MG63 (cell line): ENCODE data around the gene ABCA9. TPM values are rescaled to one million over a fixed set of nuclear protein-coding genes. Genes with fewer than 3 reads are reported as not detected.

Experiments
- DNase-seq: peaks from one replicate; pipeline ENCODE4 v3.0.0-alpha.2; 2020
- H3K27me3 ChIP-seq: fragments of 250-450 bp; sonication (Bioruptor Pico); 2 replicates; pipeline ENCODE4 v1.5.1; 2020; ENCODE audit warnings: mild to moderate bottlenecking, moderate library complexity
- H3K36me3 ChIP-seq: fragments of 250-450 bp; sonication (Bioruptor Pico); 2 replicates; pipeline ENCODE4 v1.5.1; 2020; ENCODE audit warnings: mild to moderate bottlenecking, moderate library complexity
- H3K4me3 ChIP-seq: fragments of 250-450 bp; sonication (Bioruptor Pico); 2 replicates; pipeline ENCODE4 v1.5.1; 2020; ENCODE audit warnings: mild to moderate bottlenecking, moderate library complexity
- H3K9me3 ChIP-seq: fragments of 250-450 bp; sonication (Bioruptor Pico); 2 replicates; pipeline ENCODE4 v1.5.1; 2020; ENCODE audit warnings: mild to moderate bottlenecking, moderate library complexity
- total RNA-seq: library from RNA; depleted of rRNA; stranded (reverse); fragments of >200 nt; shearing (Covaris generic); gene quantifications from 2 replicates; pipeline ENCODE4 v1.2.3, GENCODE V29; 2014; ENCODE audit warnings: low replicate concordance

The ABCA9 gene
- total RNA-seq, 1 experiment from 2014 or later, result not detected

DNA sequence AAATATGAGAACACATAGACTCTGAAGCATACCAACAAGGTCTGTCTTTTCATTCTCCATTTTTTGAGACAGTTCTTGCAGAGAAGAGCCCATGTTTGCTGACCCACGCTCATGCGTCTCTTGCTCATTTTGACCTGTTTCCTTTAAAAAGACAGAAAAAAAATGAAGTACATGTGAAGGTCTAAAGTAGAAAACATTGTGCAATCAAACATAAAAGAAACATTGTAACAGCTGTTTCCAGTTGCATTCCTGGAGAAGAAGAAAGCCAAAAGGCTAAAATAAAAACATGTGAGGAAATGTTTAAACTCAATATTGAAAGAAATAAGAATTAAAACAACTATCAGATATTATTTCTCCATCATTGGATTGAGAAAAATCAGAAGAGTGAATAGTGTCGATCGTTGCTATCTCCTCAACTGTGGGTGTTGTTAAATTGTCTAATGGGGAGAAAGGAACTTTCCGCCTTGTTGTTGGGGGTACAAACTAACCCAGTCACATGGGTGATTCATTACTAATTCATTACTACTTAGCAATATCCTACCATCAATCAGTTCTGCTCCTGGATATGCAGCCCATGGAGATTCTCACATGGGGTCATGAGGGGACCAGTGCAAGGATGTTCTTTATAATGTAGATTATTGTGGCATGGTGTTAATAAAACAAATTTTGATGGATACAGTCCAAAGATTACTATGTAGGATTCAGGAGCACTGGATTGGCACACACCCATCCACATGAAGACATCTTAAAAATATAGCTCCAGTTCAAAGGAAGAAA lies 9.5 kb downstream of the ABCA9 start:
- Histone ChIP-seq H3K4me3 (no peak overlapping the region), H3K36me3 (no peaks in the 10 kb centered on the region), H3K9me3 (no peaks in the 10 kb centered on the region; the same call in 1 of the 2 replicates), H3K27me3 (no peaks in the 10 kb centered on the region; the same call in 1 of the 2 replicates)
- DNase-seq, result no peak

DNA sequence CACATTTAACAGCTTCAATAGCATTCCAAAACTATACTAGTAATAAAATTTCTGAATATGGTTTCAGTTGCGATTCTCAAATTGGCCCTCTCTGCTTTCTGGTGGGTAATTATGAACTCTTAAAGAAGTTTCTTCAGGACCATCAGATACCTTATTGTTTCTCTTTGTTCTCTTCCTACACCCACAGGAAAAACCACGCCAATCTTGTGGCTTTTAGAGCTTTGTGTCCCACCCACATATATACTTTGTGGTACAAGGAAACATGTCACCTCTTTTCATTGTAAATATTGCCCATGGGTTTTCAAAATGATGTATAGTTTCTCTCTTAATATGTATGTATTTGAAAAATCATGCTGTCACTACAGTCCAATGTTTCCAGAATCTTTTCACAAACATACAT lies 12.1 kb downstream of the ABCA9 start:
- no peak for DNase-seq

DNA sequence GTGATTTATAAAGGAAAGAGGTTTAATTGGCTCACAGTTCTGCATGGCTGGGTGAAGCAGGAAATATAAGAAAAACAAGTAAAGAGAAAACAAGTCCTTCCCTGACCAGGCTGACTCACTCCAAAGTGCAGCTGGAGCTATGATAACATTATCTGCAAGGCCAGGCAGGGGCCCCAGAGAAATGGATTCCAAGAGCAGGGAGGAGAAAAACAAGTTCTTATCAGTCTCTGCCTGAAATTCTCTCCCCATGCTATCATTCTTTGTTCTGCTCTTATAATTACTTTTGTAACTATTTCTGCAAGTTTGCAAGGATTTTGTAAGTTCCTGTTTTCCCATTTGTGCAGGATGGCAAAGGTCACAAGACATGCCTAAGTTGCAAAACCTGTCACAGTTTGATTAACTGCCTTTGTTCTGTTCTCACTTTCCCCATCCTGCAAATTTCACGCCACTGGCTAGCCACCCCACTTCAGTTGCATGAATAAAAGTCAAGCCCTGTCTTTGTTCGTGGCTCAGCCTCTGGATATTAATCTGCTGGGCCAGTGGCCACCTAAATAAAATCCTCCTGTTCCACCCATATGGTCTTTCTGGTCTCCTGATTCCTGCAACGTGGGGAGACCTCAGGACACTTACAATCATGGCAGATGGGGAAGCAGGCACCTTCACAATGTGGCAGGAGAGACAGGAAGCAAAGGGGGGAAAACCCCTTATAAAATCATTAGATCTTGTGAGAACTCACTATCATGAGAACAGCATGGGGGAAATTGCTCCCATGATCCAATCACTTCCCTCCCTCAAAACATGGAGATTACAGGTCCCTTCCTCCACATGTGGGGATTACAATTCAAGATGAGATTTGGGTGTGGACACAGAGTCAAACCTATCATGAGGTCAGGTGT lies 13.1 kb downstream of the ABCA9 start:
- H3K27me3 ChIP-seq, result no peaks in the 10 kb centered on the region; the same call in 1 of the 2 replicates
- peak; percentile 33 for DNase-seq
- H3K4me3 ChIP-seq, result no peak overlapping the region
- no peaks in the 10 kb centered on the region for H3K9me3 ChIP-seq
- no peaks in the 10 kb centered on the region for H3K36me3 ChIP-seq

More for the DNA sequence above, 12.1 kb downstream of the ABCA9 start:
- Histone ChIP-seq H3K9me3 (no peaks in the 10 kb centered on the region), H3K27me3 (no peaks in the 10 kb centered on the region; the same call in 1 of the 2 replicates), H3K4me3 (no peak overlapping the region), H3K36me3 (no peaks in the 10 kb centered on the region)

DNA sequence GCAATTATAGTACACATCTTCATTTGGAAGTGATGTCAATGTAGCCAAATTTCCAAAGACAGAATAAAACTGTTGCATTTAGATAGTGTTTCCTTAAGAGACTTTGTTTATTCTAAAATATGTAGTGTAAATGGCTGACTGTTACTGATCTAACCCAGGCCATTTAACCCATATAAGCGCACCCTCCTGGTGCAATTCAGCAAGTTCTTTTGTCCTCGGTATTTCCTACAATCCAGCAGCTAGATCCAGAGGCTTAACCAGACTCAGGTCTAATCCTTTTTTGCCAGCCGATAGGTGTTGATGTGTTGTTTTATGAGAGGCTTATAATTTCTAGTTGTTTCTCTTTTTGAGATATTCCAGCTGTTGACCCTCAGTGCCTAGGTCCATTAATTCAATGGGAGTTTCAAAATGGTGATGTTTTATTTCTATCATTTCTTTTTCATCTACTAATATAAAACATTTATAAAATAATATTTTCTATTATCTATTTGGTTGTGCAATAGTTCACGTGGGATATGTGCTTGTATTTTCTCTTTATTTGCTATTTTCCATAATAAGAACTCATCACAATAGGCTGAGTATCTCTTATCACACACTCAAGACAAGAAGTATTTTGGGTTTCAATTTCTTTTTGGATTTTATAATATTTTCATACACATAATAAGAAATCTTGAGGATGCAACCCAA lies 14.5 kb downstream of the ABCA9 start:
- DNase-seq, result no peak
- Histone ChIP-seq H3K36me3 (no peaks in the 10 kb centered on the region), H3K9me3 (no peaks in the 10 kb centered on the region), H3K27me3 (no peaks in the 10 kb centered on the region; the same call in 1 of the 2 replicates), H3K4me3 (no peak overlapping the region)

DNA sequence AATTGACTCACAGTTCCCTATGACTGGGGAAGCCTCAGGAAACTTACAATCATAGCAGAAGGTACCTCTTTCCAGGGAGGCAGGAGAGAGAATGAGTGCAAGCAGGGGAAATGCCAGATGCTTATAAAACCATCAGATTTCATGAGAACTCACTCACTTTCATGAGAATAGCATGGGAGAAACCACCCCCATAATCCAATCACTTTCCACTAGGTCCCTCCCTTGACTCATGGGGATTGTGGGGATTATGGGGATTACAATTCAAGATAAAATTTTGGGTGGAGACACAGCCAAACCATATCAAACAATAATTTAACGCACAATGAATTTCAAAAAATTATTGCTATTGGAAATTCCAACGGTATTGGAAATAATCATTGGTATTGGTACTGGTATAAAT lies 15.1 kb downstream of the ABCA9 start:
- Histone ChIP-seq H3K9me3 (no peaks in the 10 kb centered on the region), H3K36me3 (no peaks in the 10 kb centered on the region), H3K4me3 (no peak overlapping the region), H3K27me3 (no peaks in the 10 kb centered on the region)
- DNase-seq, result no peak

DNA sequence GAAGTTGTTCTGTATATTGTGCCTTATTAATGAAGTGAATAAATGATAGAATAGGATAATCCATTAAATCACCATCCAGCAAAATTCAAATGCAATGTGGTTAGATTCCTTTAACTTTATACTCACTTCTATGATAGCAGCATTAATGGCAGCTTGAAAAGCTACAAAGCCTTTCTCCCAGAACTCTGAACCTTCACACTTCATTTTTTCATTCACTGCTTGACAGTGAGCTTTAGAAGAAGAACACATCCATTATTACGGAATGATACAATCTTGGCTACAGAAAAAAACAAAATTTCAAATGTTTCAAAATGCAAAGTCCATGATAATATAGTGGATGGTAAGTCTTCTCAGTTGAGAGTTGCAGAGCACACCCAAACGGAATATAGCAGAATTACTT lies 16.4 kb downstream of the ABCA9 start:
- Histone ChIP-seq H3K9me3 (no peaks in the 10 kb centered on the region), H3K27me3 (no peaks in the 10 kb centered on the region), H3K36me3 (no peaks in the 10 kb centered on the region), H3K4me3 (no peak overlapping the region)
- no peak for DNase-seq

DNA sequence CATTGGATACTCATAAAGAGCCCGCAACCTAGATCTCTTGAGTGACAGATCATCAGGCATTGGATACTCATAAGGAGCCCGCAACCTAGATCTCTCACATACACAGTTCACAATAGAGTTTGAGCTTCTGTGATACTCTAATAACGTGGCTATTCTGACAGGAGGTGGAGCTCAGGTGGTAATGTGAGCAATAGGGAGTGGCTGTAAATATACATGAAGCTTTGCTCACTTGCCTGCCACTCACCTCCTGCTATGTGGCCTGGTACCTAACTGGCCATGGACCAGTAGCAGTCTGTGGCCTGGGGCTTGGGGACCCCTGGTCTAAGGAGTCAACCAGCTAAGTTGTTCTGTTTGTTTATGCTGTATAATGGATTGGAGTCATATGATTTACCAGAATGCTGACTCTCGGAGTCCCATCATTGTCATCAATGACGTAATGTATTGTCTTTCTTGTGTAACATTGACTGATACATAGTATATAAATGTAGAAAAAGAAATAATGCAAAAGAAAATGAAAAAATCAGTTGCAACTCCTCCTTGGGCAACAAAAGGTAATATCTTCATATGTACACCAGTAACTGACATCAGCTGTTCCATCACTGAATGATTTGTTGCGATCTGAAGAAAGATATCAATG lies 17.5 kb downstream of the ABCA9 start:
- Histone ChIP-seq H3K4me3 (no peak overlapping the region), H3K36me3 (no peaks in the 10 kb centered on the region), H3K27me3 (no peaks in the 10 kb centered on the region), H3K9me3 (no peaks in the 10 kb centered on the region)
- DNase-seq, result no peak

DNA sequence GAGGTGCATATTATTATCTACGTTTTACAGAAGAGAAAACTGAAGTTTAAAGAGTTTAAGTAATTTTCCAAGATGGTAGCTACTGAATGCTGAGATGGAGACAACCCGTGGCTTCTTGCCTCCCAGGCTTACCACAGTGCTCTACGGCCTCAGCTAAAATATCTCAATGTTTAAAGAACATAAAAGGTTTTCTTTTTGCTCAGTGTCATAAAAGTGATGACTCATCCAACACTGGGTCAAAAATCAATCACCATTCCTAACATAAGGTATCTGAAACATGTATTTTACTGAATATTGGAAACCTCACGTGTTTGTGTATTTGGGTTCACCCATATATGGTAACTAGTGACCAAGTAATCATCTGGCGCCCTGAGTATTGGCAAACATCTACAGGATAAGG lies 18.4 kb downstream of the ABCA9 start:
- peaks cover 2% of the 10 kb centered on the region; the same call in 1 of the 2 replicates for H3K9me3 ChIP-seq
- H3K27me3 ChIP-seq, result no peaks in the 10 kb centered on the region
- no peak overlapping the region for H3K4me3 ChIP-seq
- DNase-seq, result no peak
- H3K36me3 ChIP-seq, result no peaks in the 10 kb centered on the region

DNA sequence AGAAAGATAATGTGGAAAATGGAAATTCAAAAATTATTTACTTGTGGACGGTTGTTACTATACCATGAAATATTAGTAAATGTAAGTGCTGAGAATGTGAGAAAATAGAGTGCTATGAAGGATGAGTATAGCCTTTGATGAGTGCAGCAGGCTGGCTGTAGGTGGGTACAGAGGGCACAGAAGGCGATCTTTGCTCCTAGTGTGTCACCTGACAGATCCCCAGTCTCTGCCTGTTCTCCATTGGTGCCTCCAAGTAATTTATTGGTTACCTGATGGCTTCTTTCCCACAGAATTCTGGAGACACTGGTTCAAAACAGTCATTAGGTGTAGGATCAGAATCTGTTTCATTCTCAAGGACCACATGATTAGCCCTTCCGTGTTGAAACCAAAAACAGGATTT lies 28.9 kb downstream of the ABCA9 start:
- DNase-seq, result no peak
- no peak overlapping the region for H3K4me3 ChIP-seq
- H3K9me3 ChIP-seq, result no peaks in the 10 kb centered on the region; the same call in 1 of the 2 replicates
- no peaks in the 10 kb centered on the region for H3K27me3 ChIP-seq
- H3K36me3 ChIP-seq, result no peaks in the 10 kb centered on the region

DNA sequence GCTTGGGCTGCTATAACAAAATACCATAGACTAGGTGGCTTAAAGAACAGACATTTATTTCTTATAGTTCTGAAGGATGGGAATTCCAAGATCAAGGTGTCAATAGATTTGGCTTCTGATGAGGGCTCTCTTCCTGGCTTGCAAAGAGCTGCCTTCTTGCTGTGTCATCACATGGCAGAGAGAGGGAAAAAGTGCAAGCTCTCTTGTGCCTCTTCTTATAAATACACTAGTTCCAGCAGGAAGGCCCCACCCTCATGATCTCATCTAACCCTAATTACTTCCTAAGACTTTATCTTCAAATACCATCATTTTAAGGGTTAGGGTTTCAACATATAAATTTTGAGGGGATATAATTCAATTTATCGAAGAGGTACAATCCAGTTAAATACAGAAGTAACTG lies 30.6 kb downstream of the ABCA9 start:
- no peaks in the 10 kb centered on the region for H3K9me3 ChIP-seq
- no peaks in the 10 kb centered on the region for H3K36me3 ChIP-seq
- H3K4me3 ChIP-seq, result no peak overlapping the region
- DNase-seq, result peak; percentile 2
- no peaks in the 10 kb centered on the region for H3K27me3 ChIP-seq

DNA sequence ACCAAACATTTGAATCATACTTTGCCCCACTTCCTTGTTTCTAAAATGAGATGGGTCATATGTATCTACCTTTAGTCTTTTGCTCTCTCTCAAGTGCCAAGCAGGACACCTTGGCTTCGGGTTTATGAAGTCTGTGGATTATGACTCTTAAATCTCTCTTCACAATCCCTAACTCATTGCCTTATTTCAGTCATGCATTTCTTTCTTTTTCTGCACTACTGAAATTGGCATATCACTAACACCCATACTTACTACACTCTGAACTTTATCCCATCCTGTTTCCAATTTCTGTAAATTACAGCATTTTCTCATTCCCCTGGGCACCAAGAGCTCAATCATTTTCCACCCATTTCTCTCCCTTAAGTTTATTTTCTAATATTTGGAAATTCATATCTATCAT lies 42.0 kb downstream of the ABCA9 start:
- H3K36me3 ChIP-seq, result no peaks in the 10 kb centered on the region
- H3K4me3 ChIP-seq, result no peak overlapping the region
- no peaks in the 10 kb centered on the region for H3K9me3 ChIP-seq
- DNase-seq, result no peak
- H3K27me3 ChIP-seq, result no peaks in the 10 kb centered on the region

DNA sequence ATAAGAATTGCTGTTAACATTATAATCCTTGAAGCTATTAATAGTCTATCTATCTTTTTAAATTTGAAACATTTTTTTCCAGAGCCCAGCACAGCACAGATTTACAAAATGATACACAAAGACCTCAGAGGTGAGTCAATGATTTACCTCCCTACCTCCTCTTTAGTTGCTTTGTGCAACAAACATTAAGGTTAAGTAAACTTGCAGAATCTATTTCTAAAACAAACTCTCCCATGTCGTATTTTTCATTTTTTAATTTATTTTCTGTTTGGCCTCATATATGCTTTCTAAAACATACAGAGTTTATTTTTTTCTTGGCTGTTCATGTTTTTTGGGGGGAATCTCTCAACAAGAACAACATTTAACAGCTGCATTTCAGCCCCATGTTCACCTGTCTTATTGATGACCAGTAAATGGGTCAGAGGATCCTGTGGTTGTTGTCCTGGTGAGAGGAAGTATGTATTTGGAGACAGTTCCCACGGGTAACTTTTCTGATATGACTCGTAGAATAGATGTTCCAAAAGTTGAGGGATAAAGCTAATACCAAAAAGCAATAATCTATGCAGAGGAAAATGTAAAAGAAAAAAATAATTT lies 42.6 kb downstream of the ABCA9 start:
- Histone ChIP-seq H3K9me3 (no peaks in the 10 kb centered on the region), H3K4me3 (no peak overlapping the region), H3K36me3 (no peaks in the 10 kb centered on the region), H3K27me3 (no peaks in the 10 kb centered on the region)
- DNase-seq, result no peak

DNA sequence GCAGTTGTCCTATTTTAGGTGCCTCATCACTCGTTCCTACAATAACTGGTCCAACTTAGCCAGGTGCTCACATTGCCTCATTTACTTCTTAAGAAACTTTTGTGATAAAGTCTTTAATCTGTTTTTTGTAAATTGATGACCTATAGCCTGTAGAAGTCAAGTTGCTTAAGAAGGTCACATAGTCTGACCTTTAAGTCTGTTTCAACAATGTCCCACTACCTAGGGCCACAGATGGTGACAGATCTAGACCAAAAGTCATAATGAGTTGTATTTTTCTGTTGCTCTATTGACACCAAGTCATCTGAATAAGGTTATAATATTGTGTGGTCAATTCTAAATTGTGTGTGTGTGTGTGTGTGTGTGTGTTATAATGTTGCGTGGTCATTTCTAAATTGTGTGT lies 45.1 kb downstream of the ABCA9 start:
- H3K4me3 ChIP-seq, result no peak overlapping the region
- no peaks in the 10 kb centered on the region for H3K27me3 ChIP-seq
- DNase-seq, result no peak
- H3K36me3 ChIP-seq, result no peaks in the 10 kb centered on the region
- H3K9me3 ChIP-seq, result no peaks in the 10 kb centered on the region

DNA sequence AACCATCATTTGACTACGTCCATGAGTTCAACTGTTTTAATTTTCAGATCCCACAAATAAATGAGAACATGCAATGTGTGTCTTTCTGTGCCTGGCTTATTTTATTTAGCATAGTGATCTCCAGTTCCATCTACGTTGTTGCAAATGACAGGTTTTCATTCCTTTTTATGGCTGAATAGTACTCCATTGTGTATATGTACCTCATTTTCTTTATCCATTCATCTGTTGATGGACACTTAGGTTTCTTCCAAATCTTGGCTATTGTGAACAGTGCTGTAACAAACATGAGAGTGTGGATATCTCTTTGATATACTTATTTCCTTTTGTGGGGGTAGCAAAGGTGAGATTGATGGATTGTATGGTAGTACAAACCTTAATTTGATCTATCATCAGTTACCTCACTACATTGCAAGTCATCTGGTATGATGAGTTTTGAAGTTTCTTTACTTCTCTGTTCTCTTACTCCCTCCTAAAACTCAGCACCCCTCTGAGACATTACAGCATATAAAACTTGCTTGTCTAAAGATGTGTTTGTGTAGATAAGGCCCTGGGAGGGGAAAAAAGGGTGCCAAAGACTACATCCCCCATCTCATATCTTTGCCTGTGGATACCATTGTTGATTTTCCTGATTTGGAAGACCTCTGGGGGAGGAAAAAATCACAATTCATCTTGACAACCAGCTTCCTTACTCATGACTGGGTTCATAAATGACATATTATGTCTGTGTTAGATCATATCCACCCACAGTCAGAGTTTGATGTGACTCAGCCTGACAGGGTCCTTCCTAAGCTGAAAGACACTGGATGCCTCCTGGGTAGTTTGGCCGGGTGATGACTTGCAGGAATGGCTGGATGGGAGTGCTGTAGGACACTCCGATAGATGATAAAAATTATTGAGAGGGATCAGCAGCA lies 47.6 kb downstream of the ABCA9 start:
- H3K9me3 ChIP-seq, result no peaks in the 10 kb centered on the region
- peak; percentile 23 for DNase-seq
- no peaks in the 10 kb centered on the region for H3K27me3 ChIP-seq
- H3K36me3 ChIP-seq, result no peaks in the 10 kb centered on the region
- H3K4me3 ChIP-seq, result no peak overlapping the region

DNA sequence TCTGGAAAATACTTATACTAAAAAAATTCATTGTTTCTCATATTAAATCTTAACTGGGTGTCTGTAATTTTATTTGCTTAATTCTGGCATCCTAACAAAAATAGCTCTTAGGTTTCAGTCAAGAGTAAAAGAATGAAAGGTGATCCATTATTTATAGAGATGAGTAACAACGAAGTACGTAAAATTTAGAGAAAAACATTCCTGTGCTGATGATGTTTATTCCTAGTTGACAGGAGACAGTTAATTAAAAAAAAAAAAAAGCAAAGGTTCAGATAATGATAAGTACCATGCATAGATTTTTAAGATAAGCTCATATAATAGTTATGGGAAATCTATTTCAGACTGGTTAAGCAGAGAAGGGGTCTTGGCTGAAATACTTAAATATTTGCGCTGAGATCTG lies 50.8 kb downstream of the ABCA9 start:
- Histone ChIP-seq H3K9me3 (no peaks in the 10 kb centered on the region), H3K36me3 (no peaks in the 10 kb centered on the region), H3K4me3 (no peak overlapping the region), H3K27me3 (no peaks in the 10 kb centered on the region)
- DNase-seq, result no peak
